SK-N-SH (cell line): ENCODE data around the gene DNHD1. TPM values are rescaled to one million over a fixed set of nuclear protein-coding genes. Genes with fewer than 3 reads are reported as not detected.

Source experiments
- CTCF ChIA-PET: fragments of 300-600, 350-600 bp; formaldehyde crosslinking; extraction: SDS; loops from one replicate; lab custom pipeline; 2021; lab: Yijun Ruan, JAX
- POLR2A ChIA-PET: fragments of 350-600 bp; sonication (Branson Sonifier 250); formaldehyde crosslinking; extraction: SDS; loops from one replicate; lab custom pipeline; 2020; ENCODE audit warnings: antibody characterized with exemption, inconsistent platforms; lab: Yijun Ruan, JAX
- DNase-seq: peaks from one replicate; pipeline ENCODE4 v3.0.0; 2012
- H2AFZ ChIP-seq: fragments of 200-600 bp; sonication (generic); 2 replicates; pipeline ENCODE4 v1.8.1; 2016; ENCODE audit warnings: antibody characterized with exemption, mild to moderate bottlenecking, low read depth
- H3F3A ChIP-seq: fragments of 200-600 bp; sonication (generic); replicated peaks from 2 replicates; pipeline ENCODE3; 2016; ENCODE audit warnings: antibody characterized with exemption, mild to moderate bottlenecking; ENCODE audit not compliant: insufficient read depth
- H3K27ac ChIP-seq, 2 experiments: fragments of 200-500 bp in 1 of 2; fragments of 200-600 bp in 1 of 2; sonication (Bioruptor generic) in 1 of 2; sonication (generic), shearing (Covaris generic) in 1 of 2; 2 replicates each; pipeline versions ENCODE4 v1.5.1 to v1.6.1; 2014 to 2016; ENCODE audit warnings: low read depth in 2 of 2, inconsistent platforms in 1 of 2, low read length in 1 of 2, mild to moderate bottlenecking in 1 of 2, mixed read lengths in 1 of 2
- H3K27me3 ChIP-seq: fragments of 200-600 bp; sonication (generic), shearing (Covaris generic); 2 replicates; pipeline ENCODE4 v1.6.1; 2016; ENCODE audit warnings: mixed run types; ENCODE audit not compliant: insufficient read depth
- H3K36me3 ChIP-seq, 2 experiments: fragments of 200-500 bp in 1 of 2; fragments of 200-600 bp in 1 of 2; sonication (Bioruptor generic) in 1 of 2; sonication (generic) in 1 of 2; replicated peaks in 1 of 2; 2 replicates each; pipeline versions ENCODE3 to v1.5.1; 2014 to 2016; ENCODE audit warnings: low read length in 1 of 2, mild to moderate bottlenecking in 1 of 2; ENCODE audit not compliant: insufficient read depth in 2 of 2, control insufficient read depth in 1 of 2
- H3K4me1 ChIP-seq, 2 experiments: fragments of 200-500 bp in 1 of 2; fragments of 200-600 bp in 1 of 2; sonication (Bioruptor generic) in 1 of 2; sonication (generic), shearing (Covaris generic) in 1 of 2; 2 replicates each; pipeline versions ENCODE4 v1.5.1 to v1.6.1; 2014 to 2016; ENCODE audit warnings: low read depth in 1 of 2, low read length in 1 of 2, mixed run types in 1 of 2; ENCODE audit not compliant: insufficient read depth in 2 of 2, control insufficient read depth in 1 of 2
- H3K4me2 ChIP-seq: fragments of 200-600 bp; sonication (generic), shearing (Covaris generic); 2 replicates; pipeline ENCODE4 v1.6.1; 2017; ENCODE audit warnings: mixed run types
- H3K4me3 ChIP-seq, 2 experiments: fragments of 200-500 bp in 1 of 2; fragments of 200-600 bp in 1 of 2; sonication (Bioruptor generic) in 1 of 2; sonication (generic), shearing (Covaris generic) in 1 of 2; 2 replicates each; pipeline versions ENCODE4 v1.5.1 to v1.8.1; 2014 to 2016; ENCODE audit warnings: low read depth in 2 of 2, inconsistent platforms in 1 of 2, low read length in 1 of 2, mild to moderate bottlenecking in 1 of 2, mixed read lengths in 1 of 2, moderate library complexity in 1 of 2
- H3K79me2 ChIP-seq: fragments of 200-600 bp; sonication (generic); 2 replicates; pipeline ENCODE4 v1.8.1; 2017; ENCODE audit warnings: mild to moderate bottlenecking; ENCODE audit not compliant: insufficient read depth
- H3K9ac ChIP-seq: fragments of 200-600 bp; sonication (generic); 2 replicates; pipeline ENCODE4 v1.6.1; 2017; ENCODE audit warnings: mixed run types
- H3K9me2 ChIP-seq: fragments of 200-600 bp; sonication (generic); 2 replicates; pipeline ENCODE4 v1.6.1; 2017; ENCODE audit warnings: mixed run types
- H3K9me3 ChIP-seq: fragments of 200-600 bp; sonication (generic); 2 replicates; pipeline ENCODE4 v1.6.1; 2017; ENCODE audit warnings: mixed run types, mild to moderate bottlenecking, moderate library complexity
- H4K20me1 ChIP-seq: fragments of 200-600 bp; sonication (generic); 2 replicates; pipeline ENCODE4 v1.6.1; 2017; ENCODE audit warnings: mild to moderate bottlenecking, mixed run types; ENCODE audit not compliant: insufficient read depth
- CHD2 ChIP-seq: fragments of 150-350 bp; IDR thresholded peaks from 2 replicates; pipeline ENCODE4 v1.6.1; 2018; ENCODE audit warnings: low read length; ENCODE audit not compliant: partially characterized antibody
- CTCF ChIP-seq: fragments of 200-600 bp; sonication (generic); IDR thresholded peaks from 2 replicates; pipeline ENCODE4 v1.6.1; 2017; ENCODE audit warnings: antibody characterized with exemption, mild to moderate bottlenecking, moderate library complexity
- ELF1 ChIP-seq: IDR thresholded peaks from 2 replicates; pipeline ENCODE4 v1.4.0; 2012
- EP300 ChIP-seq, 2 experiments: IDR thresholded peaks; 2 replicates each; pipeline versions ENCODE4 v1.4.0 to v1.6.1; 2012; ENCODE audit warnings: borderline replicate concordance in 1 of 2, low read depth in 1 of 2, low read length in 1 of 2
- FOXJ3 ChIP-seq: sonication (generic); formaldehyde crosslinking; IDR thresholded peaks from 2 replicates; pipeline ENCODE4 v1.5.1; 2020; ENCODE audit warnings: mild to moderate bottlenecking, missing genetic modification reagents
- FOXM1 ChIP-seq: IDR thresholded peaks from 2 replicates; pipeline ENCODE4 v1.4.0; 2012; ENCODE audit warnings: low read depth, mild to moderate bottlenecking
- GATA2 ChIP-seq: sonication (generic); formaldehyde crosslinking; IDR thresholded peaks from 2 replicates; pipeline ENCODE4 v1.5.0; 2020; ENCODE audit warnings: mild to moderate bottlenecking, missing genetic modification reagents
- IRF3 ChIP-seq: fragments of 150-350 bp; IDR thresholded peaks from 2 replicates; pipeline ENCODE4 v1.6.1; 2016; ENCODE audit warnings: mild to moderate bottlenecking, low read depth, low read length
- MEF2A ChIP-seq: IDR thresholded peaks from 2 replicates; pipeline ENCODE4 v1.4.0; 2012; ENCODE audit warnings: low read depth, borderline replicate concordance
- MXI1 ChIP-seq: IDR thresholded peaks from 2 replicates; pipeline ENCODE4 v1.6.1; 2012; ENCODE audit warnings: mild to moderate bottlenecking, low read depth, low read length, improper control_type of control experiment
- PBX3 ChIP-seq: IDR thresholded peaks from 2 replicates; pipeline ENCODE4; 2012
- RAD21 ChIP-seq: IDR thresholded peaks from 2 replicates; pipeline ENCODE4 v1.6.1; 2012; ENCODE audit warnings: mild to moderate bottlenecking, low read length
- RXRA ChIP-seq: IDR thresholded peaks from 2 replicates; pipeline ENCODE4 v1.4.0; 2012; ENCODE audit warnings: low read depth, mild to moderate bottlenecking, borderline replicate concordance
- SIN3A ChIP-seq: IDR thresholded peaks from 2 replicates; pipeline ENCODE4 v1.6.1; 2012; ENCODE audit warnings: low read depth, mild to moderate bottlenecking, low read length, moderate library complexity, borderline replicate concordance
- SMC3 ChIP-seq: IDR thresholded peaks from 2 replicates; pipeline ENCODE4 v1.6.1; 2012; ENCODE audit warnings: low read depth, low read length, improper control_type of control experiment
- TAF1 ChIP-seq: IDR thresholded peaks from 2 replicates; pipeline ENCODE4 v1.6.1; 2012; ENCODE audit warnings: low read depth, mild to moderate bottlenecking, low read length, moderate library complexity, borderline replicate concordance
- TCF12 ChIP-seq: IDR thresholded peaks from 2 replicates; pipeline ENCODE4 v1.4.0; 2012
- TEAD4 ChIP-seq: IDR thresholded peaks from 2 replicates; pipeline ENCODE4 v1.4.0; 2012; ENCODE audit warnings: mild to moderate bottlenecking, borderline replicate concordance; ENCODE audit not compliant: insufficient read depth
- USF2 ChIP-seq: fragments of 150-350 bp; IDR thresholded peaks from 2 replicates; pipeline ENCODE4 v1.6.1; 2017; ENCODE audit warnings: antibody characterized with exemption, low read length, low read depth, borderline replicate concordance
- YY1 ChIP-seq: IDR thresholded peaks from 2 replicates; pipeline ENCODE4 v1.4.0; 2012; ENCODE audit warnings: low read depth, mild to moderate bottlenecking
- WGBS: methylation state at CpG from one replicate; pipeline ENCODE4 v1.1.6; 2017; ENCODE audit warnings: low lambda C conversion rate; 5-methylcytosine and 5-hydroxymethylcytosine counted together
- polyA plus RNA-seq, 3 experiments: library from polyadenylated mRNA; depleted of rRNA; stranded (reverse); fragments of >200 nt; gene quantifications; 2 replicates each; pipeline ENCODE4 v1.2.3, GENCODE V29; 2012
- TF ChIP-seq, protein P1 (sequence below): IDR thresholded peaks from 2 replicates; pipeline ENCODE4 v1.4.0; 2012; ENCODE audit warnings: low read depth, borderline replicate concordance

Gene DNHD1
- polyA plus RNA-seq, 1 of the 3 experiments (the other 2 are of a cell fraction): 5.3 TPM

DNA sequence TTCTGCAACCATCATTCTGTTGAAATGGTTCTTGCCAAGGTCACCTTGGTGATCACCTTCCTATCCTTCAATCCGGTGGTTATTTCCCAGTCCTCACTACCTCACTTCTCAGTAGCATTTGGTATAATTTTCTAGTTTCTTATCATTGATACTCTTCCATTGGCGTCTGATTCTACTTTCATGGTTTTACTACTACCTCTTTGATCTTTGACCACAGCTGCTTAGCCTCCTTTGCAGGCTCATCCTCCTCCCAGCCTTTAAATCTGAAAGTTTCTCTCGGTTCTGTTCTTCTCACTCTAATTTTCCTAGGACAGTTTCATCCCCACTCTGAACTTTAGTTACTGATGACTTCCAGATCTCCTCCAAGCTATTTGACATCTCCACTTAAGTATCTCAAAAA is 10.8 kb upstream of the DNHD1 start:
- H3K4me3 ChIP-seq: no peak overlapping the region
- peaks cover 42 to 59% of the 10 kb centered on the region in 2 experiments for H3K36me3 ChIP-seq
- H3K27me3 ChIP-seq: no peaks in the 10 kb centered on the region
- H3F3A ChIP-seq: peaks cover 10% of the 10 kb centered on the region
- no peak overlapping the region for H3K27ac ChIP-seq
- WGBS: 97% methylated on average over 3 of the region's 3 CpGs
- no peak for TF ChIP-seq FOXJ3
- TF ChIP-seq EP300 (IDR thresholded peaks at IDR 0.05; ENCODE audit: borderline replicate concordance in 1 of 2, low read depth in 1 of 2, low read length in 1 of 2): no peak
- no peak for TF ChIP-seq FOXM1
- TF ChIP-seq SMC3: no peak
- TF ChIP-seq ELF1: no peak
- TF ChIP-seq, all 33 proteins: peak for 0
- H3K4me2 ChIP-seq: no peak overlapping the region
- H2AFZ ChIP-seq: no peak overlapping the region
- H3K9me3 ChIP-seq: no peaks in the 10 kb centered on the region
- no peak for DNase-seq
- H3K79me2 ChIP-seq: peaks cover 58% of the 10 kb centered on the region
- ChIA-PET CTCF (interaction anchor here (0.8 to 1.9 kb wide), 6 partner anchors 19 to 109 kb away, joined by 3 to 8 read pairs (median 3); no protein-coding TSS in a partner anchor), POLR2A (interaction anchor here (1.2 kb wide), 1 partner anchor 16 kb away, joined by 3 read pairs; no protein-coding TSS in a partner anchor)
- H3K9ac ChIP-seq: no peak overlapping the region
- no peaks in the 10 kb centered on the region for H3K9me2 ChIP-seq
- peaks cover 6% of the 10 kb centered on the region; the same call in 1 of the 2 replicates for H4K20me1 ChIP-seq
- peaks cover 7 to 9% of the 10 kb centered on the region in 2 experiments for H3K4me1 ChIP-seq

- no peak for TF ChIP-seq ELF1
- no peak for TF ChIP-seq TCF12
- TF ChIP-seq, protein P1, sequence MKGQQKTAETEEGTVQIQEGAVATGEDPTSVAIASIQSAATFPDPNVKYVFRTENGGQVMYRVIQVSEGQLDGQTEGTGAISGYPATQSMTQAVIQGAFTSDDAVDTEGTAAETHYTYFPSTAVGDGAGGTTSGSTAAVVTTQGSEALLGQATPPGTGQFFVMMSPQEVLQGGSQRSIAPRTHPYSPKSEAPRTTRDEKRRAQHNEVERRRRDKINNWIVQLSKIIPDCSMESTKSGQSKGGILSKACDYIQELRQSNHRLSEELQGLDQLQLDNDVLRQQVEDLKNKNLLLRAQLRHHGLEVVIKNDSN: no peak
- no peak for TF ChIP-seq MEF2A
- TF ChIP-seq MXI1: no peak
- TF ChIP-seq IRF3: no peak
- no peak for TF ChIP-seq PBX3
- no peak for TF ChIP-seq YY1
- TF ChIP-seq GATA2 (CRISPR knock-in tag): no peak
- TF ChIP-seq USF2: no peak
- TF ChIP-seq RAD21: no peak
- no peak for TF ChIP-seq RXRA
- TF ChIP-seq CTCF: no peak
- TF ChIP-seq SIN3A: no peak
- TF ChIP-seq TAF1: no peak
- TF ChIP-seq FOXM1: no peak
- no peak for TF ChIP-seq SMC3
- no peak for TF ChIP-seq TEAD4
- no peak for TF ChIP-seq CHD2
- CTCF ChIA-PET: interaction anchor here (0.7 to 1.9 kb wide), 4 partner anchors 20 to 123 kb away, joined by 3 to 8 read pairs (median 4); no protein-coding TSS in a partner anchor
Measured at GRCh38 chr11:6486938-6487337, 10.1 kb upstream of the DNHD1 start.

More at GRCh38 chr11:6486938-6487337, 10.1 kb upstream of the DNHD1 start:
- Histone ChIP-seq H3F3A (peaks cover 7% of the 10 kb centered on the region), H3K4me1 (peaks cover 7 to 8% of the 10 kb centered on the region in 2 experiments), H3K4me2 (no peak overlapping the region), H3K4me3 (no peak overlapping the region), H3K27ac (no peak overlapping the region), H3K36me3 (peaks cover 44 to 59% of the 10 kb centered on the region in 2 experiments), H3K79me2 (peaks cover 55% of the 10 kb centered on the region), H3K27me3 (no peaks in the 10 kb centered on the region), H3K9me2 (no peaks in the 10 kb centered on the region), H3K9ac (no peak overlapping the region), H4K20me1 (peaks cover 6% of the 10 kb centered on the region; the same call in 1 of the 2 replicates), H3K9me3 (no peaks in the 10 kb centered on the region), H2AFZ (no peak overlapping the region)
- no peak for DNase-seq
- POLR2A ChIA-PET: no interaction called here
- WGBS: 100% methylated on average over 1 of the region's 1 CpG
